IPS-NIHi11 (cell line): ENCODE data around the gene PRDM11.

Experiments used
- DNase-seq: peaks from one replicate; pipeline ENCODE4 v3.0.0; 2012; ENCODE audit warnings: mixed read lengths, low spot score

PRDM11 gene

GRCh38 chr11:45141631-45142030 lies 4.8 kb upstream of the PRDM11 start:
- DNase-seq = no peak

GRCh38 chr11:45142241-45143055 lies 4.0 kb upstream of the PRDM11 start:
- no peak for DNase-seq

- no peak for DNase-seq
These were observed 2.9 kb upstream of the PRDM11 start for GRCh38 chr11:45143494-45143893.

- no peak for DNase-seq
These were observed 2.0 kb upstream of the PRDM11 start for GRCh38 chr11:45144126-45145082.

- DNase-seq = no peak
These were observed 1.4 kb upstream of the PRDM11 start for GRCh38 chr11:45145083-45145378.

- DNase-seq = peak; percentile 91
These were observed 914 bp upstream of the PRDM11 start for GRCh38 chr11:45145379-45146071.

GRCh38 chr11:45147017-45147728 lies 734 bp downstream of the PRDM11 start:
- peak; percentile 99 for DNase-seq

GRCh38 chr11:45147891-45148675 lies 1.6 kb downstream of the PRDM11 start:
- no peak for DNase-seq

- DNase-seq = no peak
These were observed 3.1 kb downstream of the PRDM11 start for GRCh38 chr11:45149483-45150056.

GRCh38 chr11:45150301-45150700 lies 3.9 kb downstream of the PRDM11 start:
- DNase-seq = no peak

GRCh38 chr11:45150943-45151342 lies 4.5 kb downstream of the PRDM11 start:
- DNase-seq = no peak

- no peak for DNase-seq
These were observed 5.0 kb downstream of the PRDM11 start for GRCh38 chr11:45151362-45151982.

GRCh38 chr11:45152740-45153595 lies 6.5 kb downstream of the PRDM11 start:
- DNase-seq = no peak

- no peak for DNase-seq
These were observed 7.8 kb downstream of the PRDM11 start for GRCh38 chr11:45154276-45154675.

- no peak for DNase-seq
These were observed 8.7 kb downstream of the PRDM11 start for GRCh38 chr11:45155058-45155551.

GRCh38 chr11:45155627-45156180 lies 9.3 kb downstream of the PRDM11 start:
- no peak for DNase-seq

- no peak for DNase-seq
These were observed 9.8 kb downstream of the PRDM11 start for GRCh38 chr11:45156201-45156600.

- no peak for DNase-seq
These were observed 10.3 kb downstream of the PRDM11 start for GRCh38 chr11:45156741-45157140.
